Neural progenitor cell (in vitro differentiated cells): ENCODE results near the gene HSD17B1. TPM values are rescaled to one million over a fixed set of nuclear protein-coding genes. Genes with fewer than 3 reads are reported as not detected.

Experiments used
- DNase-seq: peaks from one replicate; pipeline ENCODE4 v3.0.0-alpha.2; 2016; ENCODE audit warnings: low spot score
- H2AFZ ChIP-seq: fragments of 200-600 bp; sonication (generic); replicated peaks from 2 replicates; pipeline ENCODE4 v1.6.1; 2016; ENCODE audit warnings: antibody characterized with exemption
- H3F3A ChIP-seq: fragments of 200-600 bp; sonication (generic); 2 replicates; pipeline ENCODE4 v1.6.1; 2016; ENCODE audit warnings: antibody characterized with exemption, low read depth
- H3K27ac ChIP-seq: fragments of 200-600 bp; sonication (generic); 2 replicates; pipeline ENCODE4 v1.5.1; 2016; ENCODE audit warnings: mild to moderate bottlenecking
- H3K27me3 ChIP-seq: fragments of 200-600 bp; sonication (generic); 2 replicates; pipeline ENCODE4 v1.6.1; 2016; ENCODE audit warnings: mild to moderate bottlenecking, moderate library complexity
- H3K36me3 ChIP-seq: fragments of 200-600 bp; sonication (generic); 2 replicates; pipeline ENCODE4 v1.5.1; 2016
- H3K4me1 ChIP-seq: fragments of 200-600 bp; sonication (generic); 2 replicates; pipeline ENCODE4 v1.6.1; 2016; ENCODE audit warnings: mixed run types
- H3K4me2 ChIP-seq: fragments of 200-600 bp; sonication (generic); 2 replicates; pipeline ENCODE4 v1.6.1; 2016
- H3K4me3 ChIP-seq: fragments of 200-600 bp; sonication (generic); 2 replicates; pipeline ENCODE4 v1.5.1; 2016
- H3K79me2 ChIP-seq: fragments of 200-600 bp; sonication (generic); 2 replicates; pipeline ENCODE4 v1.6.1; 2016; ENCODE audit warnings: low read depth
- H3K9ac ChIP-seq: fragments of 200-600 bp; sonication (generic); 2 replicates; pipeline ENCODE4 v1.6.1; 2016
- H3K9me3 ChIP-seq: fragments of 200-600 bp; sonication (generic); 2 replicates; pipeline ENCODE4 v1.5.1; 2016; ENCODE audit warnings: low read depth
- H4K20me1 ChIP-seq: fragments of 200-600 bp; sonication (generic); 2 replicates; pipeline ENCODE4 v1.6.1; 2016; ENCODE audit warnings: low read depth
- H3K27ac Mint-ChIP-seq: 3 replicates; pipeline ENCODE4 v1.8.0; 2021; ENCODE audit warnings: mixed read lengths
- H3K27me3 Mint-ChIP-seq: 2 replicates; pipeline ENCODE4 v1.8.0; 2022; ENCODE audit warnings: low read depth, mild to moderate bottlenecking, inconsistent platforms, moderate library complexity, mixed read lengths; ENCODE audit not compliant: insufficient read depth
- H3K36me3 Mint-ChIP-seq: 3 replicates; pipeline ENCODE4 v1.8.0; 2021; ENCODE audit warnings: mixed read lengths
- H3K4me1 Mint-ChIP-seq: 3 replicates; pipeline ENCODE4 v1.8.0; 2021; ENCODE audit warnings: mixed read lengths
- H3K4me3 Mint-ChIP-seq: 3 replicates; pipeline ENCODE4 v1.8.0; 2021; ENCODE audit warnings: mild to moderate bottlenecking, moderate library complexity, mixed read lengths
- H3K9me3 Mint-ChIP-seq: 3 replicates; pipeline ENCODE4 v1.8.0; 2020; ENCODE audit warnings: mixed read lengths
- CTCF ChIP-seq: fragments of 200-600 bp; sonication (generic); IDR thresholded peaks from 2 replicates; pipeline ENCODE4 v1.5.1; 2017; ENCODE audit warnings: antibody characterized with exemption, mild to moderate bottlenecking
- EZH2 ChIP-seq: fragments of 200-600 bp; sonication (generic); IDR thresholded peaks from 2 replicates; pipeline ENCODE4 v1.6.1; 2017; ENCODE audit warnings: antibody characterized with exemption, mild to moderate bottlenecking, moderate library complexity
- EZH2phosphoT487 ChIP-seq: fragments of 200-600 bp; sonication (generic); IDR thresholded peaks from 2 replicates; pipeline ENCODE4 v1.6.1; 2017; ENCODE audit warnings: antibody characterized with exemption
- total RNA-seq: library from RNA; depleted of rRNA; stranded (reverse); fragments of >200 nt; gene quantifications from 2 replicates; pipeline ENCODE4 v1.2.3, GENCODE V29; 2015; ENCODE audit warnings: low replicate concordance

The HSD17B1 gene
- total RNA-seq, 1 donor from 2014 or later, result 2.2 TPM

- Histone ChIP-seq H4K20me1 (peaks cover 9% of the 10 kb centered on the region), H3K9ac (no peak overlapping the region), H3K36me3 (no peaks in the 10 kb centered on the region), H3K9me3 (no peaks in the 10 kb centered on the region), H3K4me2 (peak overlapping the region; percentile 65), H3F3A (peaks cover 30% of the 10 kb centered on the region), H3K4me1 (peaks cover 12% of the 10 kb centered on the region), H2AFZ (no peak overlapping the region), H3K27me3 (no peaks in the 10 kb centered on the region), H3K4me3 (peak overlapping the region; percentile 56), H3K79me2 (peaks cover 5% of the 10 kb centered on the region), H3K27ac (no peak overlapping the region)
- TF ChIP-seq EZH2phosphoT487, result no peak
- no peak for TF ChIP-seq EZH2
- no peak for TF ChIP-seq CTCF
- no peaks in the 10 kb centered on the region for H3K9me3 Mint-ChIP-seq
- DNase-seq, result no peak
- peaks cover 5% of the 10 kb centered on the region for H3K27me3 Mint-ChIP-seq
- H3K27ac Mint-ChIP-seq, result no peak overlapping the region
- peak overlapping the region; percentile 77 for H3K4me3 Mint-ChIP-seq
- peaks cover 16% of the 10 kb centered on the region for H3K4me1 Mint-ChIP-seq
- peaks cover 2% of the 10 kb centered on the region for H3K36me3 Mint-ChIP-seq
Observed at GRCh38 chr17:42548993-42549755, 3.5 kb upstream of the HSD17B1 start.

GRCh38 chr17:42553161-42553818 lies 567 bp downstream of the HSD17B1 start:
- Mint-ChIP-seq H3K4me3 (peak overlapping the region; percentile 93), H3K27ac (no peak overlapping the region), H3K4me1 (peaks cover 29% of the 10 kb centered on the region), H3K9me3 (no peaks in the 10 kb centered on the region), H3K27me3 (no peaks in the 10 kb centered on the region), H3K36me3 (no peaks in the 10 kb centered on the region)
- peaks cover 22% of the 10 kb centered on the region for H3K4me1 ChIP-seq
- H3K79me2 ChIP-seq, result peaks cover 7% of the 10 kb centered on the region
- no peak overlapping the region for H3K27ac ChIP-seq
- DNase-seq, result peak; percentile 28
- TF ChIP-seq EZH2phosphoT487 (no peak), EZH2 (no peak), CTCF (no peak)
- no peaks in the 10 kb centered on the region for H3K9me3 ChIP-seq
- no peak overlapping the region for H2AFZ ChIP-seq
- H3F3A ChIP-seq, result peaks cover 43% of the 10 kb centered on the region
- H3K36me3 ChIP-seq, result no peaks in the 10 kb centered on the region
- H3K4me2 ChIP-seq, result peak overlapping the region; percentile 82
- peaks cover 4% of the 10 kb centered on the region for H4K20me1 ChIP-seq
- H3K27me3 ChIP-seq, result no peaks in the 10 kb centered on the region
- no peak overlapping the region for H3K9ac ChIP-seq
- peak overlapping the region; percentile 86 for H3K4me3 ChIP-seq

GRCh38 chr17:42553866-42554249 lies 1.1 kb downstream of the HSD17B1 start:
- Histone ChIP-seq H3K4me1 (peaks cover 20% of the 10 kb centered on the region), H2AFZ (no peak overlapping the region), H3K9ac (peak overlapping the region; percentile 71), H3K27me3 (no peaks in the 10 kb centered on the region), H3K79me2 (peaks cover 7% of the 10 kb centered on the region), H3K27ac (no peak overlapping the region), H3F3A (peaks cover 38% of the 10 kb centered on the region), H3K4me3 (peak overlapping the region; percentile 86), H3K4me2 (peak overlapping the region; percentile 82), H4K20me1 (peaks cover 4% of the 10 kb centered on the region), H3K9me3 (no peaks in the 10 kb centered on the region), H3K36me3 (no peaks in the 10 kb centered on the region)
- Mint-ChIP-seq H3K4me1 (peaks cover 28% of the 10 kb centered on the region), H3K36me3 (no peaks in the 10 kb centered on the region), H3K27ac (no peak overlapping the region), H3K9me3 (no peaks in the 10 kb centered on the region), H3K27me3 (no peaks in the 10 kb centered on the region), H3K4me3 (peak overlapping the region; percentile 93)
- no peak for DNase-seq
- TF ChIP-seq EZH2phosphoT487 (no peak), EZH2 (no peak), CTCF (no peak)
